GM12874 (cell line): ENCODE data around the gene MRPS21.

Experiments used
- TF ChIP-seq, protein P1 (sequence below): IDR thresholded peaks from 2 replicates; pipeline ENCODE4 v1.5.1; 2011; ENCODE audit warnings: low read depth, mild to moderate bottlenecking, control low read depth, low read length, moderate library complexity; ENCODE audit not compliant: insufficient read depth

The MRPS21 gene

DNA sequence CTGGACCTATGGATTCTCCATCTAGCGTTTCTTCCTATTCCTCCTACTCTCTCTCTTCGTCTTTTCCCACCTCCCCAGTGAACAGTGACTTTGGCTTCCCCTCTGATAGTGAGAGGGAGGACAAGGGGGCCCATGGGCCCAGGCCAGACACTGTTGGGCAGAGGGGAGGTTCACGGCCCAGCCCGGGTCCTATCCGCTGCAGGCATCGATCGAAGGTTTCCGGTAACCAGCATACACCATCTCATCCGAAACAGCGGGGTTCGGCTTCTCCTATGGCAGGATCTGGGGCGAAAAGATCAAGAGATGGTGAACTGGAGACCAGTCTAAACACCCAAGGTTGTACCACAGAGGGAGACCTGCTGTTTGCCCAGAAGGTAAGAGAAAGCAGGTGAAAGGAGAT, 10.4 kb upstream of the MRPS21 start:
- TF ChIP-seq, protein P1, sequence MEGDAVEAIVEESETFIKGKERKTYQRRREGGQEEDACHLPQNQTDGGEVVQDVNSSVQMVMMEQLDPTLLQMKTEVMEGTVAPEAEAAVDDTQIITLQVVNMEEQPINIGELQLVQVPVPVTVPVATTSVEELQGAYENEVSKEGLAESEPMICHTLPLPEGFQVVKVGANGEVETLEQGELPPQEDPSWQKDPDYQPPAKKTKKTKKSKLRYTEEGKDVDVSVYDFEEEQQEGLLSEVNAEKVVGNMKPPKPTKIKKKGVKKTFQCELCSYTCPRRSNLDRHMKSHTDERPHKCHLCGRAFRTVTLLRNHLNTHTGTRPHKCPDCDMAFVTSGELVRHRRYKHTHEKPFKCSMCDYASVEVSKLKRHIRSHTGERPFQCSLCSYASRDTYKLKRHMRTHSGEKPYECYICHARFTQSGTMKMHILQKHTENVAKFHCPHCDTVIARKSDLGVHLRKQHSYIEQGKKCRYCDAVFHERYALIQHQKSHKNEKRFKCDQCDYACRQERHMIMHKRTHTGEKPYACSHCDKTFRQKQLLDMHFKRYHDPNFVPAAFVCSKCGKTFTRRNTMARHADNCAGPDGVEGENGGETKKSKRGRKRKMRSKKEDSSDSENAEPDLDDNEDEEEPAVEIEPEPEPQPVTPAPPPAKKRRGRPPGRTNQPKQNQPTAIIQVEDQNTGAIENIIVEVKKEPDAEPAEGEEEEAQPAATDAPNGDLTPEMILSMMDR = no peak

- TF ChIP-seq, protein P1 = no peak
These were observed 5.3 kb upstream of the MRPS21 start for GRCh38 chr1:150288382-150288781.

- TF ChIP-seq, protein P1 = no peak
These were observed 4.8 kb upstream of the MRPS21 start for GRCh38 chr1:150288822-150289221.

- TF ChIP-seq, protein P1 = no peak
These were observed 1.8 kb downstream of the MRPS21 start for GRCh38 chr1:150295476-150295875.

DNA sequence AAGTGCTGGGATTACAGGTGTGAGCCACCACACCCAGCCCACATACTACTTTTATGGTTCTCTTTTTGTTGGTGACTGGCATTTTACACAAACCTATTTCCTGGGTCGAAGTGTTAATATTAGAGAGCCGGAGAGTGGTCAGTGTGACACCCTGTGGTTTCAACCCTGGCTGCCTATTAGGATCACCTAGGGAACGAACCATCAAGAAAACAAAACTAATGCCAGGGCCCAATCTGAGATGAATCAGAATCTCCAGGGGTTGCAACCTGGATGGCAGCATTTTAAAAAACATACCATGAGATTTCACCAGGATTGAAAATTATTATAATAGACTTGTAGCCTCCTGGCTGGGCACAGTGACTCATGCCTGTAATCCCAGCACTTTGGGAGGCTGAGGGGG, 6.1 kb downstream of the MRPS21 start:
- TF ChIP-seq, protein P1 = no peak

DNA sequence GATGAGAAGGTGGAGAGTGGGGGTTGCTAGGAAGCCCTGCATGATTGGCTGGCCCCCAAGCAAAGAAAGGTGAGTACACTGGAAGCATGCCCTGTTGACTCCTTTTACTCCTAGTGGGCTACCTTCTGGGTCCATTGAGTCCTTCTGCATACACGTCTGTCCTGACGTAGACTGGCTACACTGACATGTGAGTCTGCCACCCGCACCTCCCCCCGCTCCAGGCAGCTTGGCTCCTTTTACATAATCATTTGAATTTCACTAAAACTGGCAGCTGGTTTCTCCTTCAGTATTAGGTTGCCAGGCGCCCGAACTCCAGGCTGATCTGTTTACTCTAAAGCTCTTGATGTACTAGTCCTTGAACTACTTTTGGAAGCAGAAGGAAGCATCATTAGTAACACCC, 8.7 kb downstream of the MRPS21 start:
- TF ChIP-seq, protein P1 = no peak

DNA sequence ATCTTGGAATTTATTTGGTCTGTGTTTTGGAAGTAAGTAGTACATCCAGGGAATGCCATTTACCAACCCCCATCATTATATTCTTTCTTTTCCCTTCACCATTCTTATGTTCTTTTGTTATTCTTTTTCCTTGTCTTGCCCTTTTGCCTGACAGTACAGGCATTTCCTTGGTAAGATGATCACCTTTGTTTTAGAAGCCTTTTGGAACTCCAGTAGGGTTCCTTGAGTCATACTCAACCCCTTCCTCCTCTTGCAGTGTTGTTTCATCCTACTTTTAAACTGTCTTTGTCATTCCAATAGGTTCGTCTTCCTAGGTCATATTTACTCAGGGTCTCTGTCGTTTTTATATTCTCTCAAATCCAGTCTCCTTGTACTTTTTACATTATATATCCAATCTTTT, 9.2 kb downstream of the MRPS21 start:
- TF ChIP-seq, protein P1 = no peak
